OCI-LY7 (cell line): ENCODE data around the gene MTMR1.

Source experiments
- EZH2phosphoT487 ChIP-seq: fragments of 200-600 bp; sonication (generic); IDR thresholded peaks from 2 replicates; pipeline ENCODE4 v1.6.1; 2018; ENCODE audit warnings: low read depth, borderline replicate concordance, mild to moderate bottlenecking, mixed run types, antibody characterized with exemption, low read length, moderate library complexity, mixed read lengths
- TF ChIP-seq, protein P1 (sequence below): fragments of 200-600 bp; sonication (generic); conservative IDR thresholded peaks from 2 replicates; pipeline ENCODE4 v1.5.1; 2014; ENCODE audit warnings: mild to moderate bottlenecking, antibody characterized with exemption, low read length, moderate library complexity, mixed read lengths

DNA sequence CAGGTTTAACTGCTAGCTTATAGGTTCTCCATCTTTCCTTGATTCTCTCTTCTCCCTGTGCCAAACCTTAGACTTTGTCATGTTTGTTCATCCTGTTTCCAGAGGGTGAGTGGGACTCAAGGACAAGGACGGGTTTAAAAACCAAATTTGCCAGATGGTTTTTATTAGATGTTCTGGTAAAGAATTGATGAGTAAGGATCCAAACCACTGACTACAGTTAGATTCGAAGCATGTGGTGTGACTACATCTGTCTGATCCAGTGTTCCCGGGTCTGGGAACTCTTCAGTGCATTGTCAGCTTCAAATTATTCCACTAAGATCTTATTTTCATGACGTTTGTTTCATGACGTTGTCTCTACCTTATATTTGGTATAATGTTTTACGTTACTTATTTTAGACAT is 37.5 kb downstream of the MTMR1 start:
- TF ChIP-seq, protein P1, sequence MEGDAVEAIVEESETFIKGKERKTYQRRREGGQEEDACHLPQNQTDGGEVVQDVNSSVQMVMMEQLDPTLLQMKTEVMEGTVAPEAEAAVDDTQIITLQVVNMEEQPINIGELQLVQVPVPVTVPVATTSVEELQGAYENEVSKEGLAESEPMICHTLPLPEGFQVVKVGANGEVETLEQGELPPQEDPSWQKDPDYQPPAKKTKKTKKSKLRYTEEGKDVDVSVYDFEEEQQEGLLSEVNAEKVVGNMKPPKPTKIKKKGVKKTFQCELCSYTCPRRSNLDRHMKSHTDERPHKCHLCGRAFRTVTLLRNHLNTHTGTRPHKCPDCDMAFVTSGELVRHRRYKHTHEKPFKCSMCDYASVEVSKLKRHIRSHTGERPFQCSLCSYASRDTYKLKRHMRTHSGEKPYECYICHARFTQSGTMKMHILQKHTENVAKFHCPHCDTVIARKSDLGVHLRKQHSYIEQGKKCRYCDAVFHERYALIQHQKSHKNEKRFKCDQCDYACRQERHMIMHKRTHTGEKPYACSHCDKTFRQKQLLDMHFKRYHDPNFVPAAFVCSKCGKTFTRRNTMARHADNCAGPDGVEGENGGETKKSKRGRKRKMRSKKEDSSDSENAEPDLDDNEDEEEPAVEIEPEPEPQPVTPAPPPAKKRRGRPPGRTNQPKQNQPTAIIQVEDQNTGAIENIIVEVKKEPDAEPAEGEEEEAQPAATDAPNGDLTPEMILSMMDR, result no peak
- no peak for TF ChIP-seq EZH2phosphoT487
